Muscle of back (tissue), 11 donors: ENCODE data around the gene TGM2. TPM values are rescaled to one million over a fixed set of nuclear protein-coding genes. Genes with fewer than 3 reads are reported as not detected.

ENCODE experiments used
- DNase-seq, 3 donors: peaks; one replicate each; pipeline versions ENCODE4 v3.0.0 to v3.0.0-alpha.2; 2013
- polyA plus RNA-seq, 10 donors: library from polyadenylated mRNA; unstranded; fragments of 120-200 nt; gene quantifications; one replicate each; pipeline ENCODE4 v1.2.1, GENCODE V29; 2013; ENCODE audit not compliant: insufficient read length in 10 of 10

Gene TGM2
- polyA plus RNA-seq, 10 donors = 7.6 to 21.4 (median 14.5) TPM

DNA sequence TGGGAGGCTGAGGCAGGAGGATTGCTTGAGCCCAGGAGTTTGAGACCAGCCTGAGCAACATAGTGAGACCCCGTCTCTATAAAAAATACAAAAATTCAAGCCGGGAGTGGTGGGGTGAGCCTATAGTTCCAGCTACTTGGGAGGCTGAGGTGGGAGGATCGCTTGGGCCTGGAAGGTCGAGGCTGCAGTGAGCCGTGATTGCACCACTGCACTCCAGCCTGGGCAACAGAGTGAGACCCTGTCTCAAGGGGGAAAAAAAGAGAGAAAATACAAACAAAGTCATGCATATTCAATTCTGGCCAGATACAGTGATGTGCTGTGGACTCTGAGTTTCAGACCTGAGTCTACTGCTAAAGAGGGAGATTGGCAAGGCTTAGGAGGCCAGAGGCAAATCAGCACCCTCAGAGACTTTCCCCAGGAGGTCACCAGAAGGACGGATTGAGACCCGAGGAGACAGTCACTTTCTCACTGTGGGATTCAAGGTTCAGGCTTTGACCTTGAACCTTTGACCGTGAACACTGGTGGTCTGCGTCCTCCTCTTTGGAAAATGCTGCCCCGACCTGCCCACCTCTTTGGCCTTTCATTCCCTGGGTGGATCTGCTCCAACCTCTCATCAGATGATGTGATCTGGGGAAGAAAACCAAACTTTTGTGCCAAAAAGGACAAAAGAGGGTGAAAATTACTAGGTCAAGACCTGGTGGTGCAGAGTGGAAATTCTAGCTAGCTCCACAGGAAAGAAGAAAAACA lies 31.2 kb downstream of the TGM2 start:
- DNase-seq = no peak

DNA sequence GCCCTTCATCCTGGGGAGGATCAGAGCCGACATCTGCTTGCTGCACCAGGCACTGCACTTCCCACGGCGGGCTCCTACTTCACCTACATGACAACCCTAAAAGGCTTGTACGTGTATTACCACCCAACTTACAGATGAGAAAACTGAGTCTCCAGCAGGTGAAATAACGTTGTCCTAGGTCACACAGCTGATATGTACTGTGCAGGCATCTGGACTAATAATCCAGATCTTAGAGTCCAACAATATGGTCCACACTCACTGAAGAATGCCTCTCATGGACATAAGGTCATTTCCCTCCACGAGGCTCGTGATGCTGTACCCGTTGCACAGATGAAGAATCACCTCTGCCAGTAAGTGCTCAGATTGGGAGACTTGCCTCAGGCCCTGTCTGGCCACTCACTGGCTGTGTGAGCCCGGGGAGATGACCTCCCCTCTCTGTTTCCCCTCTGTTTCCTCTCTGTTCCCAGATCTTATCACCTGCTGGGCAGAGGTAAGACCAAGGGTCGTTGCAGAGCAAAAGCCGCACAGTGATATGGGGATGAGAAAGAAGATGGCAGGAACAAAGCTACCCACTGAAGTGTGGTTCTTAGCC lies 32.1 kb downstream of the TGM2 start:
- DNase-seq = no peak

DNA sequence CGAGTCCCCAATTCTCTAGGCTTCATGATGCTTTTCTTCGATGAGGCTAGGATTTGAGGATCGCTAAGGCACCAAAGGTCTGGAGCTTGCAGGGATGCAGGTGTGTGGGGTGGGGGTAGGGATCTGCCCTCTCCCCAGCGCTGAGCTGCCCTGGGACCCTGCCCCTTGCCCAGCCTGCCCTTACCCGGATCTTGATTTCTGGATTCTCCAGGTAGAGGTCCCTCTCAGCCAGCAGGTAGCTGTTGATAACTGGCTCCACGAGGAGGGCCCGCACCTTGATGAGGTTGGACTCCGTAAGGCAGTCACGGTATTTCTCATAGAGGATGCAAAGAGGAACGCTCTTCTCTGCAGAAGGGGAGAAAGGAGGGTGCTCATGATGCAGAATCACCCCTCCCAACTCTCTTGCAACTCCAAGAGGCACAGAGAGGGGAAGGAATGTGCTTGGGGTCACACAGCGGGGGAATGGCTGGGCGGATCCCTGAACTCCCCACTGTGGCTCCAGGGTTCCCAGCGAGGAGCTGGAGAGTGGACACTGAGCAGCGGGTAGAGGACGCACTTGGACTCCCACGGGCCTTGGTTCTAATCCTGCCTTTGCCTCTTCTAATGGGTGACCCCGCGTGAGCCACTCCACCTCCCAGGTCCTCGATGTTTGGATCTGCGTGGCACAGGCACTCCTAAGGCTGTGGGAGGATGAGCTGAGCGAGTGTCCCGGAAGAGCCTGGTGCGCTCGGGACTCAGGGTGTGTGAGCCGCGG lies 32.7 kb downstream of the TGM2 start:
- no peak for DNase-seq

DNA sequence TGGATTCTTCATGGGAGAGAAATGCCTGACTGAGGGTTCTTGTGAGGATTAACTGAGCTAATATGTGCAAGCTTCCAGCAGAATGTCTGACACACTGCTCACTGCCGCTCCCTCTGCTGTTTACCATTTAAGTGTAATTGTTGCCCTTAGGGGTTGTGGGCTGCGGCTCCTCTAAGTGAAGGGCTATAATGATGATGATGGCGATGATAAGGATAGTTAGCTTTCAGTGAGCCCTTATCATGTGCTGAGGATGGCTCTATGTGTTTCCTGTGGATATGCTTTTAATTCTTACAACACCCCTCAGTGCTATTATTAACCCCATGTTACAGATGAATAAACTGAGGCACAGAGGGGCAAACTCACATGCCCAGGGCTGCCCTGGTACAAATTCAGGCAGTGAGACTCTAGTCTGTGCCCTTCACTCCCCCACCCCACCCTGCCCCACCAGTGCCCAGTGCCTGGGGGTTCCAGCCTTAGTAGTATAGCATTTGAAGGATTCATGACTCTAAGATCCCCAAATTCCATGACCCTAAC lies 33.4 kb downstream of the TGM2 start:
- no peak for DNase-seq

DNA sequence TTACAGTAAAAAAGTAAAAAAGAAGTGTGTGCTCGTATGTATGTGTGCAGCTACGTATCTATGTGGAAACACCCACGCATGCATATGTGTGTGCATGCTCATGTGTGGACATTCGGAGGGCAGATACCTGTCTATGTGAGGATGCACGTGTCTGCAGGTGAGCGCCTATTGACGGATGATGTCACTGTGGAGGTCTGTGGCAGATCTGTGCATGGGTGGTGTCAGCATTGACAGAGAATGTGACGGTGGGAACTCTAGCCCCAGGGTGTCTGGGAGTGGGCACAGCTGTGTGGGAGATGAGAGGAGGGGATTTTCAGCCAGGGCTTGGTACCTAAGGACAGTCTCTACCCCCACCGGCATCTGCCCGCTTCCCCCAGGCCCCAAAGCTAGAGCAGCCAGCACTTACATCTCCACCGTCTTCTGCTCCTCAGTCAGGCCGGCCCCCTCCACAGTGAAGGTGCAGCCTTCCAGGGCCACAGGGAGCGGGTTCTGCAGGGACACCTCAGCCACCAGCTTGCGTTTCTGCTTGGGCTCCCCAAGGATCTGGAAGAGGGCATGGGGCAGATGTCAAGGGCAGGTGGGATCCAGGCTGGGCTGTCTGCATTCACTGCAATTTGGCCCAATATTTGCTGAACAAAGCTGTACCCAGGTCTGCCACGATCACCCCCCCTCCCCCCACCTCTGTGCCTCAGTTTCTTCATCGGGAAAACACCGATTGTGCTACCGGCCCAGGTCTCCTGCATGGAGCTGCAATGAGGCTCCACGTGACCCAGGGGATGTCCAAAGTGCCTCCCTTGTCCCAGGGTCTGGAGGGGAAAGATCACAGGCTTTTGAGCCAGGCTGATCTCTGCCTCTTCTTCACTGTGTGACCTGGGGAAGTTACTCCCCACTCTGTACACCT lies 34.1 kb downstream of the TGM2 start:
- DNase-seq = no peak

DNA sequence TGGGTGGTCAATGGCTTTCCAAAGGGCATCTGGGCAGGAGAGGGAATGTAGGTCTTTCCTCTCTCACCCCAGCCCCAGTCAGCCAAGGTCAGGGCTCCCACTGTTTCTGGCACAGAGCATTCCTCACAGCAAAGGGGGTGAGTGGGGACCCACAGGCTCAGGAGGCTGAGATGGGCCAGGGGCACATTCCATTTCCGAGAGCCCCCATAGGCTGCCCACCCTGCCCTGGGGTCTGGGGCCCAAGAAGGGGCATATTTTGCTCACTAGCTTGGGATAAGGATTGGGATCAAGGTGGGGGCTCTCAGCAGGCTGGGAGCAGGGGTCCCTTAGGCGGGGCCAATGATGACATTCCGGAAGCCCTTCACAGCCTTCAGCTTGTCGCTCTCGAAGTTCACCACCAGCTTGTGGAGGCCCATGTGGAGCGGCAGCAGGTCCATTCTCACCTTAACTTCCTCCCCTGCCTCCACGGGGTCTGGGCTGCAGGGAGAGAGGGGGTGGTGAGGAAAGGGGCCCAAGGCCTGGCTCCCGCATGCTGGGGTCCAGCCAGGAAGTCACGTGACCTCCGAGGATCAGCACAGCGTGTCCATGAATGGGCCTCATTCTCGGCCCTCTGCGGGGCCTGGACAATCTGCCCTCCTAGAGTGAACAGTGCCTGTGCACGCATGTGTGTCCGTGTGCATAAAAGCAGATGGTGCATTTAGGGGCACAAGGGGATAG lies 35.0 kb downstream of the TGM2 start:
- no peak for DNase-seq

DNA sequence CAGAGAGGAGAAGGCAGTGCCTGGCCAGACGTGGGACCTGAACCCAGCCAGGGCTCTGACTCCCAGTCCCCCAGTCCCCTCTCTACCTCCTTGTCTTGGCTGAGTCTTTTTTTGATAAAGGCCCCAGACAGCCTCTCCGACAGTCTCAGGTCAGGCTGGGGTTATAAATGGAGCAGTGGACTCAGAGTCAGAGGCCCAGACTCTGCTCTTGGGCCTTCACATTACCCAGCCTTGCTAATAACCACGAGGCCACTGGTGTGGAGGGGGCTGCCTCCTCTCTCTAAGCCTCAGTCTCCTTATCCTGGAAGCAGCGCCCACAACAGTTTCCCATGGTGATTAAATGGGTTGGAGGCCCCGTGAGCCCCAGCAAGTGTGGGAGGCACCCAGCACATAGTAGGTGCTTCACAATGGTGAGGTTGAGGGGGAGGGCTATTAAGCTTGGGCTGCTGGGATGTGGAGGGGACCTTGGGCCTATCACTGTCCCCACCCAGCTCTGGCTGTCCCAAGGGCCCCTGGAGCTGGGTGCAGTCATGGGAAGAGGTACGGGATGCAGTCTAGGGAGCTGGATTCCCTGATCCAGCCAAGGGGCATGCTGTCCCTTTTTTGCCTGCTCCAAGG lies 35.7 kb downstream of the TGM2 start:
- DNase-seq = no peak

DNA sequence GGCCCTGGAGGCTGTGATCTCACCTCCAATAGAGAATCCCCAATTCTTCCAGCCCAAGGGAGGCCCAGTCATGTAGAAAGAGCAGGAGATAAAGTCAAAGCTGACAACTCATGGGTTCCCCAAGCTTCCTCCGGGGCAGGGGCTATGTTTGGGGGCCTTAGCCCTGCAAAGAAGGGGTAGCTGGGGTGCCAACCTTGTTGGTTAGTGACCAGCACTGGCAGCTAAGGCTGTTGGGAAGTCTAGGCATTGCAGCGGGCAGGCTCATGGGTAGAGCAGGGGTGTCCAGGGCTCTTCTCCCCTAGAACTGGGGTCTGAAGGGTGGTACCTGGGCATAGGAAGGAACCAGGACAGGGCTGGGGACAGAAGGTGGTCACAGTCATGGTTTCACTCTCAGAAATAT lies 36.4 kb downstream of the TGM2 start:
- no peak for DNase-seq

DNA sequence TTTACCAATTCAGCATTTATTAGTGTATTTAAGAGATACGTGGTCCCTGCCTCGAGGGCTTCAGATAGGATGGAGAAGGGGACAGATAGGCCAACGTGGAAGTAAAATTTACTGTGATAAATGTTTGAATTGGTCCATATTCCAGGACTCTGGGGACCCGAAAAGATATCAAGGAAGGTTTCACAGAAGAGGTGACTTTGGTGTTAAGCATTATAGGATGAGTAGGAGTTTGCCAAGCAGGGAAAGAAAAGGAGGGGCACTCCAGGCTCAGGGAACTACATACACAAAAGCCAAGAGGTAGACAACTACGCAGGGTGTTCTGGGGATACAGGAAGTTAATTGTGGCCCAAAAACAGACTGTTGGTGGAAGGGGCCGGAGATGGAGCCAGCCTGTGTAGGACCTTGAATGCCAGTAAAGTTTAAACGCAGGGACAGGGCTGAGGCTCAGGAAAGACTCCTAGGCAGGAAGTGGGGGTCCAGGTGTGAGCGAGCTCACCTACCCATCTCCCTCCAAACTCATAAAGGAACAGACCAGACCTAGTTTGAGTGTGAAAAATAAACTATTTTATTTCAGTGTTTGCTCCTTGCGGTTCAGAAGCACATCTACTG lies 37.0 kb downstream of the TGM2 start:
- no peak for DNase-seq

DNA sequence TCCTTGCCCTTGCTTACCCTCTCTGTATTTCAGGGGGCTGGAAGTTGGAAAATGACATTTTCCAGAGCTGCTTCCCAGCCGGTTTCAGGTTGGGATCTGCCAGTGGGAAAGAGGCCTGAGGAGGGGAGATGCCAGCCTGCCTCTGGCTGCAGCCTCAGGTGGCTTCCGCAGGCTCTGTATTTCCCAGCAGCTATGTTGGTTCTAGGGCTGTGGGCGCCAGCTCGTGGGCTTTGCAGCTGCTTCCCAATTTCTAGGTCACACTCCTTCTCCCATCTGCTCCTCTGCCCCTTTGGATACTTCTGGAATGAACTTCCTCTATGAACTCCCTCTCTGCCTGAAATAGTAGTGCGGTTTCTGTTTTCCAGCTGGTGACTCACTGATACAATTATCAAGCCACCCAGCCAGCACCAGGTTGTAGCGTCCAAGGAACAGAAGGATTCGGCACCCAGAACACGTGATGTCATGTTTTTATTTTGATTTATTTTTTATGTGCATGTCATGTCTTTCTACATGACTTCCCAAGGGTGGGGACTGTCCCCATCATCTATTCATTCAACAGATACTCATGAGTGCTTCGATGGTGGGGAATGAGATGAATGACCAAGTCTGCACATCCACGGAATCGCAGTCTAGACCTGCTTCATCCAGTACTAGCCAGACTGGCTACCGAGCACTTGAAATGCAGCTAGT lies 38.0 kb downstream of the TGM2 start:
- DNase-seq = peak in 2 of 3 donors; percentile 49 to 54

DNA sequence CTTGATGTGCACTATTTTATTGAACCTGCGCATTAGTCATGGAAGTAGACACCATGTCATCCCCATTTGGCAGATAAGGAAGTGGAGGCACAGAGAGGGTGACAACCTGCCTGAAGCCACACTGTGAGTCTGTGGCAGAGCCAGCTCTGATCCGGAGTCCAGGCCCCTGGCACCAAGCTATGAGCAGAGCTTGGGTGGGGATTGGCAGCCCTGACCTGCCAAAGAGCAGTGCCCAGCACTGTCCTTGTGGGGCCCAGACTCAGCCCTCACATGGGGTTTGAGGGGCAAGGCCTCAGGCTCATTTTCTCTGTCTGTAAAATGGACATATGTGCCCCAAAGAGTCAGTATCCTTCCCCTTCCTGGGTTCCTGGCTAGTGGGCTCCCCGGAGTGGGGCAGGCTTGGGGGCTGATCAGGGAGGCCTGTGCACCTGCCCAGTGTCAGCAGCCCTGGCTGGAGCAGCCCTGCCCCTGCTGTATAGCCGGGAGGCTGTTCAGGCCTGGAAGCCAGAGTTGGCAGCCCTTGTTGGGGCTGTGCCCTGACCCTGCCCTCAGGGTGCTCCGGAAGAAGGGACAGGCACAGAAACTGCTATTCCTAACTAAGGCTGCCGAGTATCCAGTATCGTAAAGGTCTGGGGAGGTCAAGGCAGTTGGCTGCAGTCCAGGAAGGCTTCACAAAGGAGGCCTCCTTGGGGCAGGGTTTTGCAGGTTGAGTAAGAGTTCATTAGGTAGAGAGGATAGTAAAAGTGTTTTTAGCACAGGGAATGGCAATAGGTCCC lies 38.7 kb downstream of the TGM2 start:
- DNase-seq = no peak

DNA sequence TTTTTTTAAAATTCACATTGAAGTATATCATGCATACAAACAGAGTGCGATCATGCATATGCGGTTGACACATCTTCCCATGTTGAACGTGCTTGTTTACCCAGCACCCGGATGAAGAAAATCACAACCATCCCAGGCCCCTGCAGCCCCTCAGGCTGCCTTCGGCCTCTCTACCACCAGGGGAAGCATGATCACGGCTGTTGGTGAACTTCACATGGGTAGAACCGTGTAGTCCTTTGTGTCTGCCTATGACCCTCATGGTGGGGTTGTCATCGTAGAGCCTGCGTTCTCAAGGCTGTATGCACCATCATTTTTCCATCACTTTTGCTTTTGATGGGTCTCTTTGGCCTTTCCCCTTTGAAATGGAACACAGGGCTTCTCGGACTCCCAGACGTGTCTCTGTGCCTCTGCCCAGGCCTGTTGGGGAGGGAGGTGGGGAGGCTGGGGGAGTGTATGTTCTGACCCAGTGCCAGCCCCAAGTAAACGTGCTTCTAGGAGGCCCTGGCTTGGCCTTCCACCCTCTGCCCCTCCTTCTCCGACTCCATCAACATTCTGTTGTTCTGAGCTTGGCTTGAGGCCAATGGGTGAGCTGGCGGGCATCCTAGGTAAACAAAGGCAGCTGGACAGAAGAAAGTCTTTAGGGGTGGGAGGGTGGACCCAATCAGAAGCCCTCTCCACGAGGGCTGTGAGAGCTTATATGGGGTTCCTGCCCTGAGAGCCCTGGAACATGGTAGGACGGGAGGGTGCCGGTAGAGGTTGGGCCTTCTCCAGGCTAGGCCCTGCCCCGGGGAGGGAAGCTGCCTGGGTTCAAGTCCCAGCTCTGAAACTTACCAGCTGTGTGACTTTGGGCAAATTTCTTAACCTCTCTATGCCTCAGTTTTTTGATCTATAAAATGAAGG lies 39.7 kb downstream of the TGM2 start:
- peak in 1 of 3 donors; percentile 30 for DNase-seq

DNA sequence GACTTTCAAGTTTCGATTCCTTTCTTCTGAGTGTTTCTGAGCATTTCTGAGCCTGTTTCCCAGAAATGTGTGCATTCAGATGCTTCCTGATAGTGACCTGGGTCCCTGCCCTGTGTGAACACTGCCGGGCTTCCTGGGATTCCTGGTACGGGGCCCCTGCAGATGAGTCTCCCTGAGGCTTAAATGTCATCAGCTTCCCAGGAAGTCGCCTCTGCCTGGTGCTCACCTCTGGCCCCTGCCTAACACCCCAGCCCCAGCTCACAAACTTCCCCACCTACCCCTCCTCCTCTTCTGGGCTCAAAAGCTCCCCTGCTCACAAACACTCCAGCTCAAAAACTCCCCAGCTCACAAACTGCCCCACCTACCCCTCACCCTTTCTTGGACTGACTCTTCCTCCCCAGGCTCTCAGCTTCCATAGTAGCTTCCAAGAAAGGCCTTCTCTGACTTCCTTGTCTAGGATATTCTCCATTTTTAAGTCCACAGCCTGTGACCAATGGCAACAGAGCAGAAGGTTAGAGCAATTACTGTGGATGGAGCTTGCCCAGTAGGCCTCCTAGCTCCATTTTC lies 42.0 kb downstream of the TGM2 start:
- no peak for DNase-seq

DNA sequence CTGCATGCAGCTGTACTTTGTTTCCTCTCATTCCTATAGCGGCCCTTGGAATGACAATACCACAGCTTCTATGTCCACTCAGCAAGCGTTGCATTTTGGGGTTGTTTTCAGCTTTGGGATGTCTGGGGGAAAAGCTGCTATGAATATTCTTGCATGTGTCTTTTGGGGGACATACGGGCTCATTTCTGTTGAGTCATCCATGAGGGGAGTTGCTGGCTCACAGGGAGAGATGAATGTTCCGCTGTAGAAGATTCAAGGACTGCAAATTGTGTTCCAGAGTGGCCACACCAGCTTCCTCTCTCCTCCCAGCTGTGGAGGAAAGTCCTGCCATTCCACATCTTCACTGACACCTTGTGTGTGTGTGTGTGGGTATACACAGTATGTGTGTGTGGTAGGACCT lies 43.3 kb downstream of the TGM2 start:
- DNase-seq = no peak

DNA sequence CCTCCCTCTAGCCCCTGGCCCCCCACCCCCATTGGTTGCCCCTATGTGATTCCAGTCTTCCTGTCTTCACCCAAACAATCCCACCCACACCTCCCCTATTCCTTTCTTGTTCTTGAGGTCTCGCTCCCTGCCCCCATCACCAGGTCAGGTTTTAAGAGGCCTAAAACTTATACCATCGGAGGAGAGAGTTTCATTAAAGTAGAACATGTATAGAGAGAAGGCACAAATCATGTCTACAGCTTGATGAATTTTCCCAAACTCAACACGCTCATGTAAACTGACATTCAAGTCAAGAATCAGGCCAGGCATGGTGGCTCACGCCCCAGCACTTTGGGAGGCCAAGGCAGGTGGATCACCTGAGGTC lies 44.5 kb downstream of the TGM2 start:
- DNase-seq = no peak

DNA sequence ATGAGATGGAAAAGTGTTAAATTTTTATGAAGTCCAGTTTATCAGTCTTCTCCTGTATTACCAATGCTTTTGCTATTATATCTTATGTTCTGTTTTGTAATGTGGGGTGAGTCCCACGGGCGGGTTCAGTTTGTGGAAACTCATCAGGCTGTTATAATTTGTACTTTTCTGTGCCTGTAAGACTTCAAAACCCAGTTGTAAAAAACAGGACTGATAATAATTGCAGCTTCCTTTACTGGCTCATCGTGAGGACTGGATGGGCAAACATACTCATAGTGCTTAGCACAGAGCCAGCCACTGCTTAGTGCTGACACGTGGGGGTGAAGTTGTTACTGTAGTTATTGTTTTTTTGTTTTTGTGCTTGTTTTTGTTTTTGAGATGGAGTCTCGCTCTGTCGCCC lies 45.6 kb downstream of the TGM2 start:
- no peak for DNase-seq

DNA sequence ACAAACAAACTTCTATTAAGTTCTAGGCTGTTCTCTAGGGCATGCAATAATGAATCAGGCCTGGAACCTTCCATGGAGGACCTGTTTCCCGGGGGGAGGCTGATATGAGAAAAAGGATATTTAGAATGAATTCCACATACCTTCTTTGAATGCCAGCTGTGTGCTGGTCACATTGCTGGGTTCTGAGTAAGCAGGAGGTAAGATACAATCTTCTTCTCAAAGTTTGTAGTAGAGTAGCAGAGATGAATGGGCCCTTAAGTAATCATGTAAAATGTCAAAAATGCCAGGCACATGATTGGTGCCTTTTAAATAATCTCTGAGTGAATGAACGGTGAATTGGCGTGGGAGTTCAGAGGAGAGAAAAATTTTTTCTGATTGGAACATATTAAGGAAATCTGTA lies 47.4 kb downstream of the TGM2 start:
- no peak for DNase-seq
